Keratinocyte (primary cell): ENCODE data around the gene CES1. TPM values are rescaled to one million over a fixed set of nuclear protein-coding genes. Genes with fewer than 3 reads are reported as not detected.
A peak's percentile ranks its signal among the peaks of the same experiment; 100 is the strongest.
"Not testable (repeated sequence)": the region's sequence is repeated elsewhere in the genome, so short reads cannot be mapped to it uniquely, and the experiment has no call there.

Experiments used
- DNase-seq: peaks from one replicate; pipeline ENCODE4 v3.0.0-alpha.2; 2011; ENCODE audit warnings: low read depth, missing footprints, low spot score
- FAIRE-seq: peaks from 2 replicates; lab custom pipeline; 2011; peaks lifted over from hg19 to GRCh38; lab: Jason Lieb, UNC
- H2AFZ ChIP-seq: 2 replicates; pipeline ENCODE4 v1.6.0; 2012; ENCODE audit warnings: low read length, control low read depth, inconsistent platforms; ENCODE audit not compliant: control insufficient read depth
- H3K27ac ChIP-seq: 2 replicates; pipeline ENCODE4 v1.5.1; 2011; ENCODE audit warnings: low read length; ENCODE audit not compliant: control insufficient read depth, insufficient read depth
- H3K27me3 ChIP-seq: 3 replicates; pipeline ENCODE4 v1.6.0; 2011; ENCODE audit warnings: low read length; ENCODE audit not compliant: control insufficient read depth, insufficient read depth; ENCODE audit errors: extremely low read depth
- H3K36me3 ChIP-seq, 2 experiments: 2 replicates in 1 of 2; 3 replicates in 1 of 2; pipeline ENCODE4 v1.5.1; 2011; ENCODE audit warnings: low read length in 2 of 2, mild to moderate bottlenecking in 1 of 2; ENCODE audit not compliant: control insufficient read depth in 2 of 2, insufficient read depth in 2 of 2; ENCODE audit errors: extremely low read depth in 1 of 2
- H3K4me1 ChIP-seq: 3 replicates; pipeline ENCODE4 v1.5.1; 2011; ENCODE audit warnings: low read length; ENCODE audit not compliant: control insufficient read depth, insufficient read depth; ENCODE audit errors: extremely low read depth
- H3K4me2 ChIP-seq: 3 replicates; pipeline ENCODE4 v1.6.0; 2011; ENCODE audit warnings: low read depth, low read length; ENCODE audit not compliant: control insufficient read depth, insufficient read depth; ENCODE audit errors: extremely low read depth
- H3K4me3 ChIP-seq, 3 experiments: fragments of 200-600 bp in 1 of 3; sonication (generic) in 1 of 3; 2 replicates in 2 of 3; 3 replicates in 1 of 3; pipeline ENCODE4 v1.5.1; 2011 to 2016; ENCODE audit warnings: low read length in 3 of 3, mild to moderate bottlenecking in 3 of 3, control low read depth in 2 of 3, inconsistent platforms in 1 of 3, low read depth in 1 of 3, mixed read lengths in 1 of 3, mixed run types in 1 of 3, moderate library complexity in 1 of 3; ENCODE audit not compliant: control insufficient read depth in 2 of 3, insufficient read depth in 2 of 3; ENCODE audit errors: extremely low read depth in 1 of 3
- H3K79me2 ChIP-seq: 2 replicates; pipeline ENCODE4 v1.6.0; 2012; ENCODE audit warnings: low read length; ENCODE audit not compliant: control insufficient read depth, insufficient read depth
- H3K9ac ChIP-seq: 3 replicates; pipeline ENCODE4 v1.6.0; 2011; ENCODE audit warnings: low read length; ENCODE audit not compliant: control insufficient read depth, insufficient read depth; ENCODE audit errors: extremely low read depth
- H3K9me1 ChIP-seq: 3 replicates; pipeline ENCODE4 v1.6.0; 2011; ENCODE audit warnings: low read length; ENCODE audit not compliant: control insufficient read depth, insufficient read depth; ENCODE audit errors: extremely low read depth
- H3K9me3 ChIP-seq: 2 replicates; pipeline ENCODE4 v1.5.1; 2012; ENCODE audit warnings: low read depth, low read length; ENCODE audit not compliant: control insufficient read depth
- H4K20me1 ChIP-seq: 3 replicates; pipeline ENCODE4 v1.6.0; 2011; ENCODE audit warnings: low read length; ENCODE audit not compliant: control insufficient read depth, insufficient read depth; ENCODE audit errors: extremely low read depth
- dilution Hi-C: fragments of 300-500 bp; cut with MboI; formaldehyde crosslinking; loops from one replicate; pipeline ENCODE4 v1.7.0; 2020; ENCODE audit warnings: low sequenced_read_pairs; ENCODE audit not compliant: extremely low pct_ligation_motif_present
- polyA plus RNA-seq, 5 experiments: library from polyadenylated mRNA; depleted of rRNA in 3 of 5; stranded (reverse) in 3 of 5; stranded (forward) in 1 of 5; unstranded in 1 of 5; fragments of >200 nt; gene quantifications; 1 replicate in 1 of 5; 2 replicates in 3 of 5; 3 replicates in 1 of 5; pipeline versions ENCODE4 v1.2.1 to v1.2.3, GENCODE V29; 2011 to 2012; ENCODE audit warnings: missing spikeins in 2 of 5, low read depth in 1 of 5, low replicate concordance in 1 of 5

Gene CES1
- polyA plus RNA-seq, 1 donor (not counting 4 experiments of a cell fraction or from before 2014, with no cell fraction given): 0.10 TPM

DNA sequence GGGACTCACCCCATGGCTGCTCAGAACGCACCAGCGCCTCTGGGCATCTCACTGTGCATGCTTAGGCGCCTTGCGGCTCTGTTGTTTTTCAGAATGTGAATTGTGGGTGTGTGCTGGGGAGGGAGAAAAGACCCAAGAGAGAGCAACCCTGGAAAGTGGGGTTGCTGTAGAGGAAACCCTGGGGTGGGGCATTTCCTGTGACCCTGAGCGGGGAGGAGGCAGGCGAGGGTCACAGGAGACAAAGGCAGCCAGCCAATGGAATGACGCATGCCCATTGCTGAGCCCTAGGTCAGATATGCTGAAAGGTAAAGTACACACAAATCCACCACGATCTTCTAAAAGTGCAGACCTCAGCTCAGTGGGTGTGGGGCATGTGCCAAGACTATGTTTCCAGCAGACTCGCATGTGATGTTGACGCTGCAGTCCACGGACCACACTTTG lies 39.9 kb downstream of the CES1 start:
- H3K36me3 ChIP-seq, H3K9me3 ChIP-seq, H3K4me1 ChIP-seq, H2AFZ ChIP-seq, H3K4me3 ChIP-seq, H3K27ac ChIP-seq, H3K9me1 ChIP-seq, H3K79me2 ChIP-seq, H4K20me1 ChIP-seq, H3K27me3 ChIP-seq, H3K4me2 ChIP-seq, H3K9ac ChIP-seq, DNase-seq, dilution Hi-C loops, FAIRE-seq: not testable (repeated sequence)

DNA sequence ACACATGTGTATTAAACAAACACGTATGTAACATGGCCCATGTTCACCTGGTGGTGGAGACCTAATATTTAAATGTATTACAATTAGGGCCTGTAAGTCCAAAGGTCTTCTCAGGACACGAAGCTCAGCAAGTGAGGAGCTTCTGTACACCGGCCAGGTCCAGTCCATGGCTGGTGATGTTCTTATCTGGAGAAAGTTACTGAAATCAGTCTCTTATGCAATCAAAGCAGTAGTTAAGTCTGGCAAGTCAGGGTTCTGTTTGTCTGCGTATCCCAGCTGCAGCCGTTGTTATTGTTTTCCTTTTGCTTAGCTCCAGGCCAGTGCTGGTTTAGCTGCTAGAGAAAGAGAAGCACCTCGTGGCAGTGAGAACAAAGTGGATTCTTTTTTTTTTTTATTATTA lies 41.4 kb downstream of the CES1 start:
- H3K9me1 ChIP-seq, dilution Hi-C loops, DNase-seq, H3K9ac ChIP-seq, H3K9me3 ChIP-seq, FAIRE-seq, H4K20me1 ChIP-seq, H3K79me2 ChIP-seq, H3K4me1 ChIP-seq, H3K4me3 ChIP-seq, H3K4me2 ChIP-seq, H3K36me3 ChIP-seq, H2AFZ ChIP-seq, H3K27ac ChIP-seq, H3K27me3 ChIP-seq: not testable (repeated sequence)

DNA sequence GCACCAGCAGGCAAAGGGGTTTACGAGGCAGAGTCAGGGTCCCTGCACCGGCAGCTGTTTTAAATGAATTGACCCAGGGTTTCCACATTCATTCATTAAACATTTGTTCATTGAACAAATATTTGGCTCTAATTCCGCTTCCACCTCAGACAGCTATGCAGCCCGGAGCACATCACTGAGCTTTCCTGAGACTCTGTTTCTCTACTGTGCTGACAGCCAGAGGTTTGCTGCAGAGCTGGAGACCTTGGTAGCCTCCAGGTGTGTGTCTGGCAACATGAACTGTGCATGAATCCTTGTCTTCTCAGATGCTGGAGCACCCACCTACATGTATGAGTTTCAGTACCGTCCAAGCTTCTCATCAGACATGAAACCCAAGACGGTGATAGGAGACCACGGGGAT lies 42.7 kb downstream of the CES1 start:
- H3K9me1 ChIP-seq, DNase-seq, H3K4me3 ChIP-seq, FAIRE-seq, H3K9me3 ChIP-seq, H4K20me1 ChIP-seq, H3K4me2 ChIP-seq, H2AFZ ChIP-seq, H3K36me3 ChIP-seq, dilution Hi-C loops, H3K27me3 ChIP-seq, H3K9ac ChIP-seq, H3K79me2 ChIP-seq, H3K4me1 ChIP-seq, H3K27ac ChIP-seq: not testable (repeated sequence)

DNA sequence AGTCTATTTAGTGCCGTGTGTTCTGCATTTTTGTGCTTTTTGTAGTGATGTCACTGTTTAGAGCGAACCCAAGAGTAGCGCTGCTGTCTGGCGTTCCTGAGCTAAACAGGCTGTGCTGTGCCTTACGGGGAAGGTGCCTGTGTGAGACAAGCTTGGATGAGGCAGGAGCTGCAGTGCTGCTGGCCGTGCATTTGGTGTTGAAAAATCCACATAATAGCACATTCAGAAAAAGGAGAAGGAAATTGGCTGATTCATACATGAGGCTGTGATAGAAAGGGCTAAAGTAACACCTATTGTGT lies 50.2 kb downstream of the CES1 start:
- H3K9me1 ChIP-seq, H3K4me1 ChIP-seq, H3K79me2 ChIP-seq, H2AFZ ChIP-seq, H3K27ac ChIP-seq, H3K9me3 ChIP-seq, H3K4me2 ChIP-seq, H3K27me3 ChIP-seq, H3K4me3 ChIP-seq, DNase-seq, H4K20me1 ChIP-seq, H3K9ac ChIP-seq, dilution Hi-C loops, H3K36me3 ChIP-seq: not testable (repeated sequence)
- peak; percentile 32 for FAIRE-seq

DNA sequence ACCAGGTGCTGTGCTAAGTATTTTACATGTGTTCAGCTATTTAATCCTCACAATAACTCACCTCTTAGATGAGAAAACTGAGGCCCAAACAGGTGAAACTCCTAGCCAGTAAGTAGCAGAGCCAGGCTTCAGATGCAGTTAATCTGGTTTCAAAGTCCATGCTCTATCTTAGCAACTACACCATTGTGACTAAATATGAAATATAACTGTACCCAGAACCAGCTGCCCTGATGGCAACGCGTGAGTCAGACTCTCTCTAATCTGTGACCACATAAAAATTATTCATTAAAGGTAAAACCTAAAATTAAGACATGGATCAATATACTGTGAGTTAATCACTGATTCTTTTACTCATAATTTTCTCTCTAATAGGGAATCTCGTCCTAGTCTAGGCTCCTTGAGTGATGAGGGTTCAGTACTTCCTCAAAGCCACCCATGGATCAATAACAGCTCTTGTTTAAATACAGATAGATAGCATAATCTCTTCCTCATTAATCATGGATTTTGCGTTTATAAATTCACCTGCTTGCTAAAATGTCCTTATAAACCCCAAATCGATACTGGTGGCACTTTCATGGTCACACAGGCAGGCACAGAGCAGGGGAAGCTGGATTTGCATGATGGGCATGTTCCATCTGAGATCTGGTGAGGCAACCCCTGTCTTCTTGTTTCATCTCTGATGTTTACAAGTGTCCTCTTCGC lies 50.7 kb downstream of the CES1 start:
- H3K4me2 ChIP-seq, H3K79me2 ChIP-seq, H3K9me3 ChIP-seq, H3K4me1 ChIP-seq, dilution Hi-C loops, H4K20me1 ChIP-seq, H2AFZ ChIP-seq, DNase-seq, H3K9me1 ChIP-seq, H3K36me3 ChIP-seq, H3K4me3 ChIP-seq, H3K9ac ChIP-seq, H3K27me3 ChIP-seq, H3K27ac ChIP-seq: not testable (repeated sequence)
- peak; percentile 17 for FAIRE-seq
